Activated CD8-positive, alpha-beta memory T cell treated with anti-CD3 and anti-CD28 coated beads, Interleukin-2, amount 50 U/mL, for 24 hours (primary cell): ENCODE results near the gene NFE2L2.
"Not testable (repeated sequence)": the region's sequence is repeated elsewhere in the genome, so short reads cannot be mapped to it uniquely, and the experiment has no call there.

Experiments used
- DNase-seq: peaks from one replicate; pipeline ENCODE4 v3.0.0-alpha.2; 2020; ENCODE audit errors: extremely low read depth

The NFE2L2 gene

GRCh38 chr2:177257471-177257870 is 7.1 kb downstream of the NFE2L2 start:
- DNase-seq, result no peak

- DNase-seq, result no peak
These were observed 7.8 kb downstream of the NFE2L2 start for GRCh38 chr2:177256695-177257094.

- no peak for DNase-seq
These were observed 8.5 kb downstream of the NFE2L2 start for GRCh38 chr2:177256026-177256425.

GRCh38 chr2:177255227-177255601 is 9.3 kb downstream of the NFE2L2 start:
- no peak for DNase-seq

- no peak for DNase-seq
These were observed 9.9 kb downstream of the NFE2L2 start for GRCh38 chr2:177254433-177255226.

- no peak for DNase-seq
These were observed 10.8 kb downstream of the NFE2L2 start for GRCh38 chr2:177253704-177254103.

- no peak for DNase-seq
These were observed 11.6 kb downstream of the NFE2L2 start for GRCh38 chr2:177252808-177253531.

GRCh38 chr2:177251165-177251542 is 13.4 kb downstream of the NFE2L2 start:
- no peak for DNase-seq

GRCh38 chr2:177250461-177250860 is 14.1 kb downstream of the NFE2L2 start:
- no peak for DNase-seq

- DNase-seq, result no peak
These were observed 15.5 kb downstream of the NFE2L2 start for GRCh38 chr2:177249038-177249437.

GRCh38 chr2:177247693-177248262 is 16.7 kb downstream of the NFE2L2 start:
- no peak for DNase-seq

- DNase-seq, result not testable (repeated sequence)
These were observed 17.9 kb downstream of the NFE2L2 start for GRCh38 chr2:177246523-177247030.

- no peak for DNase-seq
These were observed 18.5 kb downstream of the NFE2L2 start for GRCh38 chr2:177246000-177246399.

GRCh38 chr2:177245010-177245422 is 19.5 kb downstream of the NFE2L2 start:
- DNase-seq, result no peak

- no peak for DNase-seq
These were observed 20.2 kb downstream of the NFE2L2 start for GRCh38 chr2:177244244-177244771.

GRCh38 chr2:177243476-177243875 is 21.1 kb downstream of the NFE2L2 start:
- no peak for DNase-seq

GRCh38 chr2:177243073-177243472 is 21.5 kb downstream of the NFE2L2 start:
- DNase-seq, result no peak

GRCh38 chr2:177242121-177242987 is 22.2 kb downstream of the NFE2L2 start:
- DNase-seq, result no peak

- DNase-seq, result no peak
These were observed 22.8 kb downstream of the NFE2L2 start for GRCh38 chr2:177241711-177242120.

- DNase-seq, result no peak
These were observed 24.4 kb downstream of the NFE2L2 start for GRCh38 chr2:177239932-177240630.

- no peak for DNase-seq
These were observed 25.5 kb downstream of the NFE2L2 start for GRCh38 chr2:177239053-177239452.
